HUDEP-2 (cell line): ENCODE measurements around the gene ASB7.
"Not testable (repeated sequence)": the region's sequence is repeated elsewhere in the genome, so short reads cannot be mapped to it uniquely, and the experiment has no call there.

Experiments
- DNase-seq, 76 experiments: peaks; one replicate each; lab custom pipeline; 2025; ENCODE audit not compliant: unreplicated experiment in 76 of 76; lab: John Stamatoyannopoulos, UW

Gene ASB7, protein sequence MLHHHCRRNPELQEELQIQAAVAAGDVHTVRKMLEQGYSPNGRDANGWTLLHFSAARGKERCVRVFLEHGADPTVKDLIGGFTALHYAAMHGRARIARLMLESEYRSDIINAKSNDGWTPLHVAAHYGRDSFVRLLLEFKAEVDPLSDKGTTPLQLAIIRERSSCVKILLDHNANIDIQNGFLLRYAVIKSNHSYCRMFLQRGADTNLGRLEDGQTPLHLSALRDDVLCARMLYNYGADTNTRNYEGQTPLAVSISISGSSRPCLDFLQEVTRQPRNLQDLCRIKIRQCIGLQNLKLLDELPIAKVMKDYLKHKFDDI

DNA sequence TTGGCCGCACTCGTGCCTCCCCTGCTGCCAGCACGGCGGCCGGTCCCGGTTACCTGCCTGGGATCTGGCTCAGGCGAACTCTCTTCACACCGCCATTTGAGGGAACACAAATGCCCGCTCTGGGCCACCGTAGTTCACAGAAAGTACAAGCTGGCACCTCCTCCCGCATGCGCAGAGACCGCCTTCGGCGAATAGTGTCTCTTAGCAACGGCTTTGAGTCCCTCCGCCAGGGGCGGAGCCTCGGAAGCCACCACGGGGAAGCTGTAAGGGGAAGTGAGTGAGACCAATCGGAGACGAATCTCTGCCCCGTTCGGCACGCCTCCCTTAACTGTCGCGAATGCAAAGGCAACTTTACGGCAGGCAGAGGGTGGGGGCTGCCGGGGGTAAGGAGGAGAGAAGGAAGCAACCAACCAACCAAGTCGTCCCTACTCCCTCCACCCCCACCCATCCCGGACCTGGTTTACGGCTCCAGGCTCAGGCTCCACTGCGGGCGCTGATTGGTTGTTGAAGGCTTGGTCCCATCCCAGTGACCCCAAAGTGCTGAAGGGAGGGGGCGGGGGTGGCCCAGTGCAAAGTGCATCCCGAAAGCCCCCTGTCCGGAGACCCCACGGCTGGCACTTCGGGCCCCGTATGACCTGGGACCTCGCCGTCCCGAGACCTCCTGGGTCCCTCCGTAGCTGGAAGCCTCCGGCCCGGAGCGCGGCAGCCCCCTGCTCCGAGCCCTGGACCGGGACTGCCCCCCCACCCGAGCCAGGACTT lies at the start of gene ASB7, which contains the start of gene LINS1:
Gene ASB7 (plus strand): TSS at position 526 of the 759 bp plus-strand sequence. CDS start 9,628 bp downstream, outside the sequence.
Gene LINS1 (minus strand): TSS at position 121 of the 759 bp plus-strand sequence. CDS start 21,342 bp downstream, outside the sequence.
- peak; percentile 92 to 100 (median 99) for DNase-seq

DNA sequence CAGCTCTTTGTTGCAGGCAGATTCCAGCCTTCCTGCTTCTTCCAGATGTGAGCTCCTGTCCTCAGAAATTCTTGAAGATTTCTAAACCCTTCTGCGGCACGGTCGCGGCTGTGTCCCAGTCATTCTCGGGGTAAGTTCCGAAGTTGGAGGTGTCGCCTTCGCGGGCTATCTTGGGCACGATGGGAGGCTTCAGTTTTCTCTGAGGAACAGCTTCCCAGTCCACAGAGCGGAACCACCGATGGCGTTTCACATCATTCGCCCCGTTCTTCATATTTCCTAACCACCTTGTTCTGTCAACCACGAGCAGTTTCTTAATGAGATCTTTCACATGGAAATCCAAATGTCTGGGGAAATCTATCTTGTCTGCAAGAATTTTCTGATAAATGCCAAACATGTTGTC lies 48.9 kb upstream of the ASB7 start:
- DNase-seq: no peak

DNA sequence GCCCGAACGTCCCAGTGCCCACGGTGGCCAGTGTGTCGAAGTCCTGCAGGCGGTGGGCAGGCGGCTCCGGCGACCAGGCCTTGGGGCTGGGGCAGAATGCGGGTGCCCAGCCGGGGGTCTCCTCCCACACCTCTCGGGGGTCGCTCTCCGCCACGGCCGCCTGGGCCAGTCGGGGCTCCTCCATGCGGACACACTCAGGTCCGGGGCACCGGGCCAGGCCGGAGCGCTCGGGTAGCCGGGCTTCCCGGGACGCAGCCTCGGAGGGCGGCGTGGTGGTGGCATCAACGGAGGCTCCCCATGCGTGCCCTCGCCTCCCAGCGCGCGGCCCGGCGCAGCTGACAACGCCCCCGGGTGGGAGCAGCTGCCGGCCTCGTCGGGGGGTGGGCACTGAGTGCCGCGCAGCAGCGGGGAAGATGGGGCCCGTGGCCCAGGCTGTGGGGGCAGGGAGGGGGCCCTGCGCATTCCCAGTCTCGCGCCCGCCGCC lies 43.6 kb upstream of the ASB7 start:
- no peak for DNase-seq

DNA sequence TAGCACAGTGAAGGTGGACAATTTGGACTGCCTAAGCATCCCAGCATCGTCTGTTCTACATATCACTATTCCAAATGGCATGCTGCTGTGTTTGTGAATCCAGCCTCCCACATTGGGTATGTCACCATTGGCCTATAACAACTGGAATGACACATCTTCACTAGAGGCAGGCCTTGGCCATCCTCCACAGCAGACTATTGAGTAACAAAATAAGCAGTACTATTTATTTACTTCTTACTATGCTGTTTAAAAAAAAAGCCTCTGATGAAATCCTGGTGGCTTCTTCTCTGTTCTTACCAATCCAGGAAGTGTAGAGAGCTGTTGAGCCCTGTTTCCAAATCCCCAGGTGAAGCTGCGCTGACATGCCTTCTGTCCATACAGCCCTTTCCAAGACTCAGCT lies 43.1 kb upstream of the ASB7 start:
- no peak for DNase-seq

DNA sequence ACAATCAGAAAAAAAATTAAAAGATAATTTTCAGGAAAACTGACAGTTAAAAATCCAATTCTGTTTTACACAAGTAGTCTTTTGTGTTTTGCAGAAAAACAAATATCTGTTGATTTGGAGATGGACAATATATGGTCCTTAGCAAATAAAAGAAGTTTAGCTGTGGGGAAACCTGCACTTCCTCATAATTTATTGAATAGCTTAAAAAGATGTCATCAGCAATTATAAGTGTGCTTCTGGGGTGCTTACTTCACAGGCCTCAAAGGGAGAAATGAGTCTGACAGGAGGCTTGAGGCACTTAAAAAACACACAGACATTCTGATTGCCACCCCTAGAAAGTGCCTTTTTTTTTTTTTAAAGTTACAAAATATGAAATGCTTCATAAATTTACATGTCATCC lies 42.1 kb upstream of the ASB7 start:
- DNase-seq: no peak

DNA sequence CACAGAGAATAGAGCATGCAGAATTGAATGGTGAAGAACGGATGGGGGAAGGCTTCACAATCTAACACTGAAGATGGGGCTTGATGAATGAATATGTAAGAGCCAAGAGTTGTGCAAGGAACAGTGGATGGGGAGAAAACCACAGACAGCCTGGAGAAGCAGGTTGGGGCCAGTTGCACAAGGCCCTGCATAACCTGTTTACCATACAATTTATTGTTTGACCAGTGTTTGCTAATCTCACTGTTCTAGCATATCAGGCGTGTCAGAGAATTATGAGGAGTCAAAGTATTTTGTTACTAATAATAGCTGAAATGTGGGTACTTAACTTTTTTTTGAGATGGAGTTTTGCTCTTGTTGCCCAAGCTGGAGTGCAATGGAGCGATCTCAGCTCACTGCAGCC lies 36.8 kb upstream of the ASB7 start:
- no peak for DNase-seq

DNA sequence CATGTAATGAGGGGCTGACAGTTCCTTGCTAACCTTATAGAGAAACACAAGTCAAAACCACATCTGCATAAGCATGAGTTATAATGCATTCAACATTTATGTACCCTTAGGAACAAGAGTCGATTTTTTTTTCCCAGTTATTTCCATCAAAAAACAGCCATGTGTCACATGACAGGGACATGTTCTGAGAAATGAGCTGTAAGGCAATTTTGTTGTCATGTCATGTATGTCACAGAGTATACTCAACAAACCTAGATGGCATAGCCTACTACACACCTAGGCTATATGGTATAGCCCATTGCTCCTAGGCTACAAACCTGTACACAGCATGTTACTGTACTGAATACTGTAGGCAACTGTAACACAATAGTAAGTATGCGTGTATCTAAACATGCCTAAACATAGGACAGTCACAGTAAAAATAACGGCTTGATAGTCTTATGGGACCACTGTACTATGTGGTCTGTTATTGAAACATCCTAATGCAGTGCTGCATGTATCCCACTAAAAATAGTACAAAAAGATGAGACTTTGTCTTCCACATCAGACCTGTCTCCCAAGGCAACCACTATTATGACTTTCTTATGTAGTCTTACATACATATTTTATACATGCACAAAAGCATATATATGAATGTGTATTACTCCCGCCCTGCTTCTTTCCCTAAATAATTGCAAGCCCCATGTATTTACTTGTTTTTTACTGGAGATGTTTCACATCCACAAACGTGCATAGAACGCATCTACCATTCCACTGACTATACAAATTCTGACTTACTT lies 35.4 kb upstream of the ASB7 start:
- DNase-seq: no peak

DNA sequence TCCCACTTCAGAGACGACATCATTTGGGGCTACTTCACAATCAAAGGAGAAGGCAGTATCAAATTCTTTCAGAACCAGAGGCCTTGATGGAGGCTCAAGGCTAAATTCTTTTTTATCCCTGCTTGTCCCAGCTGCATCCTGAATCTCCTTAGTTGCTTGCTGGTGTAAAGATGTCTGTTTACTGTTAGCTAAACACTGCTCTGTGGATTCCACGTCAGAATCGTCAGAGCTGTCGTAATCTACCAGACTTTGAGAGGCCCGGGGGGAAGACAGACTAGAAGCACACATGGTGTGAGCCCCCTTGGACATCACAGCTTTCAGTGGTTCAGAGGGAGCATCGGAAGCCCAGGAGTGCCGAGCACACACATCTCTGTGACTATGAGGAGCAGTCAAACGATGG lies 33.0 kb upstream of the ASB7 start:
- DNase-seq: no peak

DNA sequence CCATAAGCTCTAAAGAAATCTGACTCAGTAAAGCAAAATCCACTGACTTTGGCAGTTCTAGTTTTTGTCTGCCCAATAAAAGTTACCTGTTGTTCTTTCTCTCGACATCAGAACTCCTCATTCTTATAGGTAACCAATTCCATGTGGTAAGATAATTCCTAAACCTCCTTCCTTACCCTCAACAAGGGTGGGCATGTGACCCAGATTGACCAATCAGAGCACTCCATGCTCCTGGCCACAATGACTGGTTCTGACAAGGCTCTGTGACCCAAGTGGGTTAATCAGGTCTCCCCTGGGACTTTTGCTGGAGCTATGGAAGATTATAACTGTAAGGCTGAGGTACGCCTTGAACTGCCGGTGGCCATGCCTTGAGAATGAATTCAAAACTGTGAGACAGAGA lies 32.1 kb upstream of the ASB7 start:
- DNase-seq: no peak

DNA sequence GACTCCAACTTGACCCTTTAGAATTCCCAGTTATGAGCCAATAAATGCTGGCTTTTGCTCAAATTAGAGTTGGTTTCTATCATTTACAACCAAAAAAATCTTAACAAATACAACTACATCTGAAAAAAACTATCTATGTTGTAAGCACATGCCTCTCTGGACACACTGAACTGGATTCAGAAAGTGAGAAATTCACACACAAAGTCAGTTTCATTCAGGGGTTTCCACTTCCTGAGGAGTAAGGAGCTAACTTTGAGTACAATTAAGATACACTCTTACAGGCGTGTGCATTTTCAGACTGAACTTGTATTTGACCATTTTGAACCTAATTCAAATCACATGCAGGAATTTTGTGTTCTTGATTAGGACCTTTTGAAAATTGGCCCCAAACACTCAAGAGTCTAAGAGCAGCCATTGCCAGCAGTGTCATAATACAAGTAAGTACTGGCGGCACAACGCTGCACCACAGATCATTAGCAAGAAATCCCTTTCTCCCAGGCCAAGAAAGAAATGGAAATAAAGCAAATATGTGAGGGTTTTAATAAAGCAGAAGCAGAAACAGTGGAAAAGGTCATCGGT lies 31.6 kb upstream of the ASB7 start:
- DNase-seq: no peak

DNA sequence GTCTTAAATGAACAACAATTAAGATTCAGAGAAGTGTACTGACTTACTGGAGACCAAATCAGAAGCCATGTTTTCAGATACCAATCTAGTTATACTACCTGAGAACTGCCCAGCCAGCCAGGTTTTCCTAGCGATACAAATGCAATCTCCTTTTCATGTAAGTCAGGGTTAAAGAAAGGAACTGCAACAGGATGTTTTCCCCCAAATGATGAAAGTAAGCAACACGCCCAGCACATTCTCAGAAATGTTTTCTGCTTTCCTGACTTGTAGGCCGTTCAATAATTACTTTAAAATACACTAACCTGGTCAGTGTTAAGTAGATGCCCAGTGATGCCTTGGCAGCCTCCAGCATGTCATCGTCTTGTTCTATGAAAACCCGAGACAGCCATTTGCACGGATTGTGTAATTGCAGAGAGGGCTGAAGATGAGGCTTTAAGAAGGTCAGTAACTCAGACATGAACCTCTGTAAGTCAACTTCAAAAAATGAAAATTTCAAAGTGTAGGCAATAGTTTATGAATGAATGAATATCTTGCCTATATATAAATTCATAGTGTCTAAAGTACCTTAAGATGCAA lies 30.7 kb upstream of the ASB7 start:
- no peak for DNase-seq

DNA sequence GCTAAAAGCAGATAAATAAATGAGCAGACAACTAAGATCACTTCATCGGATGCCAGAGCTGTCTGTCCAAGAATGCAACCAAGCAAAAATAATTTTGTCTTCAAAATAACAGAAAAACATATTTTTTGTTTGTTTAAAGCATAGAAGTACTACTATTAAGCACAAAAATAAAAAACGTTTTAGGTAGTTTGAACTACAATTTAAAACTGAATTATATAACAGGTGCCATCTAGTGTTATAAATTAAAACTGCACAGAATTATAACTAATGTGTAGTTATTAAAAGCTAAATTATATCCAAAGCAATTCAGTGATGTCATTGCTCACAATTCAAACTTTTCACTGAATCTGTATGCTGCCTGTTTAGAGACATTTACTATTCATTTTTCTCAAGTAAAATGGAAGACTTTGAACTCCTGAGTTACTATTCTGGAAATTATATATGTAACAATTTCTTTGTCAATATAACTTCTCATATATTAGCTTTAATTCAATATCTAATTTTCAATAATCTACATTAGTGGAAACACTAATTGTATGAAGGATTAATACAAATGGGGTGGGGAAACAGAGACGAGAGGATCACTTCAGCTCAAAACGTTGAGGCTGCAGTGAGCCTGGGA lies 29.9 kb upstream of the ASB7 start:
- DNase-seq: peak in 1 of 76 experiments; percentile 6

DNA sequence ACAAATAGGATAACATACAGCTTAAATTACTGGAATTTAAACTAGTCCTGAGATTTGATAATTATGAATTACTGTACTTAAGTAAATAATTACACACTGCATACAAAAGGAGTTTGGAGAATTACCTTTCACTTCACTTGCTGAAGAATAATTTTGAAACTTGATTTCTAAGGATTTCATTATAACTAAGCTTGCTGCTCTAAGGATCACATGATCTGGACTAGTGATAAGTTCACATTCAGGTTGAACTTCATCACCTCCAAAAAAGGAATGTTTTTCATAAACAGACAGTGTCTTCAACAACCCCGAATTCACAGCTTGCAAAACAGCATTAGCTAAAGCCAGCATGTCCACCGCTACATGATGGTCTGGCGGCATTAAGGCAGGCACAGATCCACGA lies 28.9 kb upstream of the ASB7 start:
- DNase-seq: no peak

DNA sequence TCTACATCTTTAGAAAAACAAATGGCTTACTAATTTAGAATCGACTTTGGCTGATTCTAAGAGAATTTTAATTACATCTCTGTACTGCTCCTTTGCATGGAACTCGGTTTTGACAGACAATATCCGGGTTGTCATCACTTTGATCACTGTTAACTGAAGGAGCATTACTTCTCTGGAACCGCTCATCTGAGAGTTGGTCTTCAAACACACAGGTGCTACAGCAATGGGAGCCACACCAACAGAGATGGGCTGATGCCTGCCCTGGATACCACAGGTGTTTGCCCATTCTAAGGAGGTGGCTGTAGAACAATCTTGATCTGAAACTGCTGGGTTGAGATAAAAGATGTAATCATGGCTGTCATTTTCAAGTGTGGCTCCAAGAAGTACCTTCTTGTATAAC lies 22.0 kb upstream of the ASB7 start:
- no peak for DNase-seq

DNA sequence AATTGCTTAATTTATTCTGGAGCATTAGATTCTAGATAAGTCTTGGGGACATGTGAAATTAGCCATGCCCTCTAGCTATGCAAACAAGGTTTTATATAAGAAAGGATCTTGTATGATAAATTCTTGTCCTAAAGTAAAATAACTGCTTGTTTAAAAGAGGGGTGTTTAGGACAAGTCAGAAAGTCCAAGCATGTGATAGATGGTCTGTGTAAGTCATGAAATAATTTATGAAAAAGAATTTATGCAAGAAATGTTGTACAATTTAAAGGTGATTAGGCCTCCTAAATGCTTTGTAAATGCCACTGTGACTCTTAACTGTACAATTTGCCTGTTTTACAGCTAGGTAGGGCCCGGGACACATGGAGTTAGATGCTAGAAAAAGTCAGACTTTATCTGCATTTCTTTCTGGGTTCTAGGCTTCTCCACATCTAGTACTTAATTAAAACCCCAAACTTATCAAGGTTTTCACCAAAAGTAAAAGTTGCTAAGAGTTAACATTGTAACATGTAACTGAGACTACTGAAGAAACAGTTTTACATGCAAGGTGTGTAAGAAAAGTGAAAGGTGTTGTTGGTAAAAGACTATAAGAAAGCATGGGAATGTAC lies 13.6 kb upstream of the ASB7 start:
- peak in 1 of 76 experiments; percentile 1 for DNase-seq

DNA sequence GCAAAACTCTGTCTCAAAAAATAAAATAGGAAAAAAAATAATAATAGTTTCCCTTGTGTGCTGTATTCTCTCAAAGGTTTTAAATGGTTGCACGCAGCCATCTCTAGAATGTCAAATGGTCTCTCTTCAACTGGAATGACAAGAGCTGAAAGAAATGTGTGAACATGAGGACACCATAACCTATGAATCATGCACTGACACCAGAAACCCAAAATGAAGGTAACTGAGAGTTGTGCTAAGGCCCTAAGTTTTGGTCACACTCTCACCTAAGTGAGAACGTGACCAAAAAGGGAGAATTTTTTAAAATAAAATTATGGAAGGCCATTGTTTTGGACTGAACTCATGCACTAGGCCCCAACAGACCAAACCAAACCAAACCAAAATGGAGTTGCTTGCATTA lies 11.2 kb upstream of the ASB7 start:
- not testable (repeated sequence) for DNase-seq

DNA sequence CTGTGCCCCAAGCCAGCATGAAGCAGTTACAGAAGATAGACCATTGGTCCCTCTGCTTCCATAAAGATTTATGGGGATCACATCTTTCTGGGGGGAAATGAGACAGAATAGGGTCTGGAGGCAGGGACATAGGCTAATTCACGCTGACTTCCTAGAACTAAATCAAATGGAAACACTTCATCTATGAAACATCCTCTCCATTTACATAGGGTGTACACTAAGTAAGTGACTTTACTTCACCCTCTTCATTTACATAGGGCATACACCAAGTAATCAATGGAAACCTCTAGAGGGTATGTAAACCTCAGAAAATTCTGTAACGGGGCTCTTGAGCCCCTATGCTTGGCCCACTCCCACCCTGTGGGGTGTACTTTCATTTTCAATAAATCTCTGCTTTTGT lies 10.6 kb upstream of the ASB7 start:
- no peak for DNase-seq

DNA sequence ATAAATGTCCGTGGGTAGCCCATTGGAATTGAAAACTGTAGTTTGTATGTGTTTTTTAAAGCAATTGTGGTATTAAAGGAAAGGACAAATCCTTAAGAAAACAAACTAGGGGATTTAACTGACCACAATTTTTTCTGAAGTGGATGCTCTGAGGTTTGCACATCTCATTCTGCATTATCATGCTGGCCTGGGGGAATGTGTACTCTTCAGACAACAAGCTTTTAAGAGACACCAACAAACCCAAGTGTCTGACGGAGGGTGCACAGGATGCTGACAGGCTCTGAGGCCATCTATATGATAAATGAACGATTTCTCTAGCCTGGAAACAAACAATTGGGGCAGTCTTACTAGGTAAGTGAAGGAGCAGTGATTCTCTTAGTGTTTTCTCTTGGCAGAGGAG lies 9.5 kb upstream of the ASB7 start:
- no peak for DNase-seq

DNA sequence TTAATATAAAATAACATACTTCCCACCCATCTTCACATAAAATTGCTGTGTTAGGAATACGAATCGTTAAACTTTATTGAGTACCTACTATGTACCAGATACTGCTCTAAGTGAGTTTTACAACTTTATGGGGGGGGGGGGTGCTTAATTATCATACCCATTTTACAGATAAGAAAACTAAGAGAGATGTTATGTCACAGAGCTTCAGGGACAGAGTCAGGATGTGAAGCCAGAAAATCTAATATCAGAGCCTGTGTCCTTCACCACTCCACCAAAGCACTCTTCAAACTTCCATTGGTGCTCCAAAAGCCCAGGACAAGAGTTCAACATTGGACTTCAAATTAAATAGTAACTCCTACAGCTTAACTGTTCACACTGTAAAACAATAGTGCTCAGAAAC lies 9.0 kb upstream of the ASB7 start:
- DNase-seq: no peak

DNA sequence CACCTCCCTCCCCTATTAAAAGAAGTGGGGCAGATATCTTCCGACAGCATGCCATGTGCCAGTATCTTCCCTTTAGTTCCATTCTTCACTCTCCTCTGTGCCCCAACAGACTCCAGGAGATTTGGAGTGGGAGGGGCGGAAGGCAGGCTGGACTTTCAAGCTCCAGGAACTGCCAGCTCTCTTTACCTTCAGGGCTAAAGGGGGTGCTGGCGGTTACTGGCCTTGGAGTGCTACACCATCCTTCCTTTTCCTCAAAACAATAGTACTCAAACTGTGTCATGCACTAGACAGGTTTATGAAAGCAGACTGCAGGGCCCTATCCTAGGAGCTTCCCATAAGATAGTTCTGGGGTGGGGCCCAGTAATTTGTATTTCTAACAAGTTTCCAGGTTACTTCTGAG lies 6.4 kb upstream of the ASB7 start:
- no peak for DNase-seq
